ENCODE data around the gene NMUR2. TPM values are rescaled to one million over a fixed set of nuclear protein-coding genes. Genes with fewer than 3 reads are reported as not detected.
A peak's percentile ranks its signal among the peaks of the same experiment; 100 is the strongest.

The NMUR2 gene, protein sequence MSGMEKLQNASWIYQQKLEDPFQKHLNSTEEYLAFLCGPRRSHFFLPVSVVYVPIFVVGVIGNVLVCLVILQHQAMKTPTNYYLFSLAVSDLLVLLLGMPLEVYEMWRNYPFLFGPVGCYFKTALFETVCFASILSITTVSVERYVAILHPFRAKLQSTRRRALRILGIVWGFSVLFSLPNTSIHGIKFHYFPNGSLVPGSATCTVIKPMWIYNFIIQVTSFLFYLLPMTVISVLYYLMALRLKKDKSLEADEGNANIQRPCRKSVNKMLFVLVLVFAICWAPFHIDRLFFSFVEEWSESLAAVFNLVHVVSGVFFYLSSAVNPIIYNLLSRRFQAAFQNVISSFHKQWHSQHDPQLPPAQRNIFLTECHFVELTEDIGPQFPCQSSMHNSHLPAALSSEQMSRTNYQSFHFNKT
- not detected for total RNA-seq
- 0.32 TPM for polyA plus RNA-seq (2013, experiment 1 of 2)
- polyA plus RNA-seq (2013, experiment 2 of 2) = 0.12 TPM
- long read RNA-seq, experiment 1 = 0 reads
- long read RNA-seq, experiment 2 = 0 reads
- long read RNA-seq, experiment 3 = 0 reads
- long read RNA-seq, experiment 4 = 0 reads

GRCh38 chr5:152405145-152405544, at the start of gene NMUR2:
NMUR2 (minus strand) TSS chr5:152405279; CDS start chr5:152405113, 166 bp downstream.
- peak; percentile 89 for DNase-seq
- no peaks in the 10 kb centered on the region for H3K36me3 ChIP-seq (ENCODE audit: control insufficient read depth, insufficient read depth, low read length)
- peaks cover 5% of the 10 kb centered on the region for H3K4me1 Mint-ChIP-seq
- WGBS, 2 experiments (ENCODE audit: insufficient coverage in 1 of 2, insufficient read length in 1 of 2) = 44 to 51% methylated on average over 5 to 7 of the region's 7 CpGs
- no peak within 1 kb of the TSS for H3K4me3 ChIP-seq (ENCODE audit: low read length)
- H3K9me3 Mint-ChIP-seq = peaks cover 2% of the 10 kb centered on the region
- H3K27me3 Mint-ChIP-seq (ENCODE audit: insufficient read depth) = peaks cover 10% of the 10 kb centered on the region
- H3K27ac ChIP-seq (ENCODE audit: low read depth, low read length) = no peak within 1 kb of the TSS
- no peaks in the 10 kb centered on the region for H3K9me3 ChIP-seq (ENCODE audit: control insufficient read depth, low read length)
- TF ChIP-seq, protein P1, sequence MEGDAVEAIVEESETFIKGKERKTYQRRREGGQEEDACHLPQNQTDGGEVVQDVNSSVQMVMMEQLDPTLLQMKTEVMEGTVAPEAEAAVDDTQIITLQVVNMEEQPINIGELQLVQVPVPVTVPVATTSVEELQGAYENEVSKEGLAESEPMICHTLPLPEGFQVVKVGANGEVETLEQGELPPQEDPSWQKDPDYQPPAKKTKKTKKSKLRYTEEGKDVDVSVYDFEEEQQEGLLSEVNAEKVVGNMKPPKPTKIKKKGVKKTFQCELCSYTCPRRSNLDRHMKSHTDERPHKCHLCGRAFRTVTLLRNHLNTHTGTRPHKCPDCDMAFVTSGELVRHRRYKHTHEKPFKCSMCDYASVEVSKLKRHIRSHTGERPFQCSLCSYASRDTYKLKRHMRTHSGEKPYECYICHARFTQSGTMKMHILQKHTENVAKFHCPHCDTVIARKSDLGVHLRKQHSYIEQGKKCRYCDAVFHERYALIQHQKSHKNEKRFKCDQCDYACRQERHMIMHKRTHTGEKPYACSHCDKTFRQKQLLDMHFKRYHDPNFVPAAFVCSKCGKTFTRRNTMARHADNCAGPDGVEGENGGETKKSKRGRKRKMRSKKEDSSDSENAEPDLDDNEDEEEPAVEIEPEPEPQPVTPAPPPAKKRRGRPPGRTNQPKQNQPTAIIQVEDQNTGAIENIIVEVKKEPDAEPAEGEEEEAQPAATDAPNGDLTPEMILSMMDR (conservative IDR thresholded peaks at IDR 0.05) = no peak
- H3K27me3 ChIP-seq (ENCODE audit: control insufficient read depth, insufficient read depth, low read length, poor library complexity, severe bottlenecking) = no peaks in the 10 kb centered on the region
- no peaks in the 10 kb centered on the region for H3K36me3 Mint-ChIP-seq (ENCODE audit: low read depth)
- H3K4me3 Mint-ChIP-seq = peak within 1 kb of the TSS; percentile 14
- H3K4me1 ChIP-seq (ENCODE audit: control insufficient read depth, insufficient read depth, low read length) = no peaks in the 10 kb centered on the region
- no peak within 1 kb of the TSS for H3K27ac Mint-ChIP-seq
- H3K9ac ChIP-seq (ENCODE audit: extremely low read depth, low read length, poor library complexity, severe bottlenecking) = no peak within 1 kb of the TSS

DNA sequence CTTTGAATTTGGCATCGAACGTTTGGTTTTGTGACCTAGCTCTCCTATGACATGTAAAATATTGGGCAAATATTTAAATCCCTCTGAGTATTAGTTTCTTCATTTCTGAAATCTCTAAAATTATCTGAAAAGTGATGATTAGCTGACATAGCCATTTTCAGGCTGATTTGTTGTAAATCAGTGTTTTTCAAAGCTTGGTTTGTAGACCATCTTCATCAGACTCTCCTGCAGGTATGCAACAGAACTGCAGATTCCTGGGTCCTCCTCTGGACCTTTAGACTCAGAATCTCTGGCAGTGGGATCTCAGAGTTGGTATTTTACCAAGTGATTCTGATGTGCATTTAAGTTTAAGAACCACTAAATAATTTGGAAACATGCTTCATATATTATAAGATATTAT, 38.9 kb upstream of the NMUR2 start:
- Mint-ChIP-seq H3K27ac (no peak overlapping the region), H3K27me3 (ENCODE audit: insufficient read depth) (no peaks in the 10 kb centered on the region), H3K36me3 (ENCODE audit: low read depth) (no peaks in the 10 kb centered on the region), H3K9me3 (no peaks in the 10 kb centered on the region), H3K4me3 (no peak overlapping the region), H3K4me1 (no peaks in the 10 kb centered on the region)
- H3K4me3 ChIP-seq (ENCODE audit: low read length) = no peak overlapping the region
- H3K9me3 ChIP-seq (ENCODE audit: control insufficient read depth, low read length) = peaks cover 6% of the 10 kb centered on the region
- H3K4me1 ChIP-seq (ENCODE audit: control insufficient read depth, insufficient read depth, low read length) = no peaks in the 10 kb centered on the region
- 95 to 100% methylated on average over 2 of the region's 2 CpGs for WGBS, 2 experiments (ENCODE audit: insufficient coverage in 1 of 2, insufficient read length in 1 of 2)
- H3K27ac ChIP-seq (ENCODE audit: low read depth, low read length) = no peak overlapping the region
- TF ChIP-seq, protein P1 (conservative IDR thresholded peaks at IDR 0.05) = peak; percentile 61
- H3K36me3 ChIP-seq (ENCODE audit: control insufficient read depth, insufficient read depth, low read length) = no peaks in the 10 kb centered on the region
- no peak overlapping the region for H3K9ac ChIP-seq (ENCODE audit: extremely low read depth, low read length, poor library complexity, severe bottlenecking)
- DNase-seq = no peak
- H3K27me3 ChIP-seq (ENCODE audit: control insufficient read depth, insufficient read depth, low read length, poor library complexity, severe bottlenecking) = no peaks in the 10 kb centered on the region

DNA sequence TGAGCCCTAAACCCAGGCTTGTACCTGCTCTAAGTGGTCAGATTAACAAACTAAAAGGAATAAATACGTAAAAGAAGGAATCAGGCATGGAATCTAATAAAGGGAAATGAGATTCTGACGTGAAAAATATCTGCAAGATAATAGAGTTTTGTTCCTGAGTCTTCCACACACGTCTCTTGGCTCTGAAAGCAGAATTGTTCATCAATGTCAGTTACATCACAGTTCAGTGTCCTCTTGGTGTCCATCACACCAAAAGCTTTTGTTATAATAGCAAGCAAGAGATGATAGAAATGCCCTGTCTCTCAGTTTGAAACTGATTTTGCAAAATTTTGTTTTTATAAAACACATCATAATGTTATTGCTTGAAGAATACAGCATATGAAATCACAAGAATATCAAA, 34.7 kb upstream of the NMUR2 start:
- Mint-ChIP-seq H3K9me3 (no peaks in the 10 kb centered on the region), H3K4me3 (no peak overlapping the region), H3K27me3 (ENCODE audit: insufficient read depth) (no peaks in the 10 kb centered on the region)

More for the DNA sequence above, 34.7 kb upstream of the NMUR2 start:
- Mint-ChIP-seq H3K27ac (no peak overlapping the region), H3K4me1 (peaks cover 3% of the 10 kb centered on the region), H3K36me3 (ENCODE audit: low read depth) (no peaks in the 10 kb centered on the region)
- no peak for DNase-seq
- no peaks in the 10 kb centered on the region for H3K36me3 ChIP-seq (ENCODE audit: control insufficient read depth, insufficient read depth, low read length)
- H3K27me3 ChIP-seq (ENCODE audit: control insufficient read depth, insufficient read depth, low read length, poor library complexity, severe bottlenecking) = no peaks in the 10 kb centered on the region
- no peak overlapping the region for H3K4me3 ChIP-seq (ENCODE audit: low read length)
- WGBS, 2 experiments (ENCODE audit: insufficient coverage in 1 of 2, insufficient read length in 1 of 2) = 72 to 94% methylated on average over 3 of the region's 3 CpGs
- no peaks in the 10 kb centered on the region for H3K4me1 ChIP-seq (ENCODE audit: control insufficient read depth, insufficient read depth, low read length)
- no peak overlapping the region for H3K9ac ChIP-seq (ENCODE audit: extremely low read depth, low read length, poor library complexity, severe bottlenecking)
- H3K27ac ChIP-seq (ENCODE audit: low read depth, low read length) = no peak overlapping the region
- TF ChIP-seq, protein P1 (conservative IDR thresholded peaks at IDR 0.05) = no peak
- H3K9me3 ChIP-seq (ENCODE audit: control insufficient read depth, low read length) = peaks cover 6% of the 10 kb centered on the region
